Calu3 (cell line): ENCODE measurements around the gene DICER1. TPM values are rescaled to one million over a fixed set of nuclear protein-coding genes. Genes with fewer than 3 reads are reported as not detected.

Experiments
- BruUV-seq: library from RNA; stranded (reverse); fragments of 400-500 nt; replicated peaks from 2 replicates; lab custom pipeline; 2021; lab: Mats Ljungman, UMichigan
- CTCF ChIA-PET: fragments of 300-600 bp; sonication (Branson Sonifier 250); formaldehyde crosslinking; loops from one replicate; lab custom pipeline; 2022; ENCODE audit warnings: antibody characterized with exemption; lab: Charles Lee
- DNase-seq: peaks from one replicate; pipeline ENCODE4 v3.0.0; 2022
- H3K27ac Mint-ChIP-seq: one replicate; pipeline ENCODE4 v1.8.0; 2022; ENCODE audit warnings: mixed read lengths; ENCODE audit not compliant: unreplicated experiment
- H3K27me3 Mint-ChIP-seq: one replicate; pipeline ENCODE4 v1.8.0; 2022; ENCODE audit warnings: mixed read lengths; ENCODE audit not compliant: unreplicated experiment
- H3K36me3 Mint-ChIP-seq: one replicate; pipeline ENCODE4 v1.8.0; 2022; ENCODE audit warnings: mild to moderate bottlenecking, moderate library complexity, mixed read lengths; ENCODE audit not compliant: insufficient read depth, unreplicated experiment
- H3K4me1 Mint-ChIP-seq: one replicate; pipeline ENCODE4 v1.8.0; 2022; ENCODE audit warnings: mild to moderate bottlenecking, low read depth, mixed read lengths; ENCODE audit not compliant: unreplicated experiment
- H3K4me3 Mint-ChIP-seq: one replicate; pipeline ENCODE4 v1.8.0; 2022; ENCODE audit warnings: mild to moderate bottlenecking, low read depth, moderate library complexity, mixed read lengths; ENCODE audit not compliant: unreplicated experiment
- H3K9me3 Mint-ChIP-seq: one replicate; pipeline ENCODE4 v1.8.0; 2022; ENCODE audit warnings: low read depth, mixed read lengths; ENCODE audit not compliant: unreplicated experiment
- intact Hi-C: fragments of 100-400 bp; cut with micrococcal nuclease; formaldehyde crosslinking; loops from one replicate; pipeline ENCODE4 v1.10.0; 2022; ENCODE audit not compliant: unreplicated experiment
- total RNA-seq: library from RNA; stranded (reverse); gene quantifications from 2 replicates; pipeline ENCODE4 v1.2.3, GENCODE V29; 2022
- TF ChIP-seq, protein P1 (sequence below): fragments of 200-600 bp; IDR thresholded peaks from one replicate; pipeline ENCODE4 v1.8.0; 2022; ENCODE audit warnings: antibody characterized with exemption; ENCODE audit not compliant: unreplicated experiment

Gene DICER1
- total RNA-seq, 1 experiment from 2014 or later: 53.8 TPM

DNA sequence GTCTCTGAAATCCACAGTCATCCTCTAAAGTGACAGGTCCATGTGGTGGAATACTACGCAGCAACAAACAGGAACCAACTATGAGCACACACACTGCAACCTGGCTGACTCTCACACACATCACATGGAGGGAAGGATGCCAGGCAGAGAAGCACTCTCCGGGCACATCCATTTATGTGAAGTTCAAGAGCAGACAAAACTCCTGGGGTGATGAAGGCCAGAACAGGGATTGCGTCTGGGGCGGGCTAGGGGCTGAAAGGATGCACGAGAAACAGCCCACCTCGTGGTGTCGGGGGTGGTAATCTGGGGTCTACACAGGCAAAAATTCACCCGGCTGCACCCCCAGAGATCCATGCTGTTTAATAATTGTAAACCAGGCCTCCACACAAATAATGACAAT is 100.2 kb downstream of the DICER1 start:
- intact Hi-C loops: no loop called here
- H3K4me3 Mint-ChIP-seq: no peak overlapping the region
- no peak overlapping the region for H3K27ac Mint-ChIP-seq
- CTCF ChIA-PET: no interaction called here
- BruUV-seq: no TSS peak
- TF ChIP-seq, protein P1, sequence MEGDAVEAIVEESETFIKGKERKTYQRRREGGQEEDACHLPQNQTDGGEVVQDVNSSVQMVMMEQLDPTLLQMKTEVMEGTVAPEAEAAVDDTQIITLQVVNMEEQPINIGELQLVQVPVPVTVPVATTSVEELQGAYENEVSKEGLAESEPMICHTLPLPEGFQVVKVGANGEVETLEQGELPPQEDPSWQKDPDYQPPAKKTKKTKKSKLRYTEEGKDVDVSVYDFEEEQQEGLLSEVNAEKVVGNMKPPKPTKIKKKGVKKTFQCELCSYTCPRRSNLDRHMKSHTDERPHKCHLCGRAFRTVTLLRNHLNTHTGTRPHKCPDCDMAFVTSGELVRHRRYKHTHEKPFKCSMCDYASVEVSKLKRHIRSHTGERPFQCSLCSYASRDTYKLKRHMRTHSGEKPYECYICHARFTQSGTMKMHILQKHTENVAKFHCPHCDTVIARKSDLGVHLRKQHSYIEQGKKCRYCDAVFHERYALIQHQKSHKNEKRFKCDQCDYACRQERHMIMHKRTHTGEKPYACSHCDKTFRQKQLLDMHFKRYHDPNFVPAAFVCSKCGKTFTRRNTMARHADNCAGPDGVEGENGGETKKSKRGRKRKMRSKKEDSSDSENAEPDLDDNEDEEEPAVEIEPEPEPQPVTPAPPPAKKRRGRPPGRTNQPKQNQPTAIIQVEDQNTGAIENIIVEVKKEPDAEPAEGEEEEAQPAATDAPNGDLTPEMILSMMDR: no peak
- DNase-seq: no peak
- no peaks in the 10 kb centered on the region for H3K4me1 Mint-ChIP-seq
- no peaks in the 10 kb centered on the region for H3K36me3 Mint-ChIP-seq
- H3K27me3 Mint-ChIP-seq: peaks cover 35% of the 10 kb centered on the region
- no peaks in the 10 kb centered on the region for H3K9me3 Mint-ChIP-seq

DNA sequence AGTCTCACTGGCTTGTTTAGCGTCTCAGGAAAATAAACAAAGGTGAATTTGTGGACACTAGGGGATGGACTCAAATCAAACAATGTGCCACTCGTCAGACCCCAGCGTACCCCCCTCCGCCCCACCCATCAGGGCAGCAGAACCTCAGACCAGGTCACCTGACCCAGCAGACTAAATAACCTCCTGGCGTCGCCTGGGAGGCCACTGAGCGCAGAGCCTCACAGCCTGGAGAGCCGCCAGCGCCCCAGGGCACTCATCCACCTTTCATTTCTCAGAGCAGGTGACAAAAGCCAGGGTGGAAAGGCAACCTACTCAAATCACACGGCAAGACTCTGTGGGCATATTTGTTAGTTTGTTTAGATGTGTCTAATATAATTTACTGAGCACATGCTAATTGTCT is 100.9 kb downstream of the DICER1 start:
- H3K27ac Mint-ChIP-seq: no peak overlapping the region
- CTCF ChIA-PET: no interaction called here
- H3K4me1 Mint-ChIP-seq: no peaks in the 10 kb centered on the region
- no TSS peak for BruUV-seq
- H3K27me3 Mint-ChIP-seq: peaks cover 41% of the 10 kb centered on the region
- TF ChIP-seq, protein P1: no peak
- H3K36me3 Mint-ChIP-seq: no peaks in the 10 kb centered on the region
- no peak overlapping the region for H3K4me3 Mint-ChIP-seq
- peak; percentile 9 for DNase-seq
- intact Hi-C loops: no loop called here
- no peaks in the 10 kb centered on the region for H3K9me3 Mint-ChIP-seq

DNA sequence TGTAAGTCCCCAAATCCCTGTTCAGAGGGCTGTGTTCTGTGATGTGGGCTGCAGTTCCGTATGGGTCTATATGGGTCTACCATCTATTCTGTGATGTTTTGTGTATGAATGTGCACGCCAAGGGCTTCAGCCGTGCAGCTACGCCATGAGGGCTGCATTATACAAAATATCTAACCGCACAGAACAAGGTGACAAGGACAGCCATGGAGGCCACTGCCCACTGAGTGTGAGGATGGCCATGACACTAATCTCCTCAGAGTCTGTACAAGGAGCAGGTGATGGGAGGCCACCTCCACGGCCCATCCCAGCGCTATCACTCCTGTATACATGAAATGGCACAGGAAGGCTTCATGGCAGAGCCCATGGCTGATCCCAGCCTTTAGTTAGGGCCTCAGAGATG is 102.0 kb downstream of the DICER1 start:
- Mint-ChIP-seq H3K36me3 (no peaks in the 10 kb centered on the region), H3K9me3 (no peaks in the 10 kb centered on the region), H3K4me1 (no peaks in the 10 kb centered on the region), H3K27me3 (peaks cover 43% of the 10 kb centered on the region), H3K4me3 (no peak overlapping the region), H3K27ac (no peak overlapping the region)
- DNase-seq: no peak
- intact Hi-C loops: no loop called here
- CTCF ChIA-PET: no interaction called here
- BruUV-seq: no TSS peak
- TF ChIP-seq, protein P1: no peak

DNA sequence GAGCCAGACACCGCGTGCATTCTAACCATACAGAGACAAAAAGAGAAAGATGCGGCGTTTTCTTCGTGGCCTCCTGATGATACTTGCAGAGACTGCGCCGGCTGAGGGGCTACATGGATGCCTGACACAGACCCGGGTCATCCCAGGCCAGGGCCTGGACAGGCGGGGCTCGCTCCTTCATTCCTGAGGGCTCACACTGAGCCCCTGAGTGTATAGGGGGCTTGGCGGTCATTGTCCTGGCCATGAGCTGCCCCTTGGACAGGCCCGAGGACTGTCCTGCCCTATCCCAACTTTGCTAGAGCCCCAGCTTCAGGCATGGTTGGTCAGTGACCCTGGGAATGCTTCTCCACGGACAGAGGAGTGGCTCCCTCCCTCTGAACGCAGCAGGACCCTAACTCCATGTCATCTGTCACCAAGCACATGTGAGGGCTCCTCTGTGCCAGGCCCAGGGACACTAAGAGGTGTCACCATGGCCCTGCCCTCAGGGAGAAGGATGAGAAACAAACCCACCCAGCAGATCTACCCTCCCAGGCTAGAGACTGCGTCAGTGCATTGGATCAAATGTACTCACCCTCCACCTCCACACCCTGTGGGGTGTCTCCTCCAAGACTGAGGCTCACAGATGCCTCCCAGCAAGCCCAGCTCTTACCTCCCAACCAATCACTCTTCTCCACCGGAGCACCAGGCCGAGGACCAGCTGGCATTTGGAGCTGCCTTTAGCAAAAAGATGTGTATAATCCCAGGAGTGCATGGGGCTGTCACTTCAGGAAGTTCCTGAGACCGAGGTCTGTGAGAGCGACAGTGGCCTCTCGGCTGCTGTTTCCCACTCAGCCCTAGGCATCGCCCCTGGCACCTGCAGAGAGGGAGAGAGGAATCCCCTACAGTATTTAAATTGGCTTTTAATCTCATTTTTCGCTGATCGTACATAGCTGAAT is 102.7 kb downstream of the DICER1 start:
- TF ChIP-seq, protein P1: no peak
- intact Hi-C loops: no loop called here
- no peak overlapping the region for H3K4me3 Mint-ChIP-seq

More for the DNA sequence above, 102.7 kb downstream of the DICER1 start:
- no peak for DNase-seq
- CTCF ChIA-PET: no interaction called here
- no TSS peak for BruUV-seq
- Mint-ChIP-seq H3K4me1 (no peaks in the 10 kb centered on the region), H3K9me3 (no peaks in the 10 kb centered on the region), H3K27me3 (peaks cover 50% of the 10 kb centered on the region), H3K27ac (no peak overlapping the region), H3K36me3 (no peaks in the 10 kb centered on the region)
